CD14-positive monocyte (primary cell): ENCODE measurements around the gene PLG. TPM values are rescaled to one million over a fixed set of nuclear protein-coding genes. Genes with fewer than 3 reads are reported as not detected.

Experiments used
- DNase-seq, 3 donors: peaks; one replicate each; pipeline ENCODE4 v3.0.0-alpha.2; 2011 to 2022
- H2AFZ ChIP-seq: 2 replicates; pipeline ENCODE4 v1.6.0; 2012; ENCODE audit warnings: mild to moderate bottlenecking, low read depth, low read length, inconsistent platforms; ENCODE audit not compliant: insufficient read depth, poor library complexity, severe bottlenecking
- H3K27ac ChIP-seq, 2 donors: 1 replicate in 1 of 2; 2 replicates in 1 of 2; pipeline ENCODE4 v1.5.1; 2012 to 2013; ENCODE audit warnings: low read length in 2 of 2, control low read depth in 1 of 2, inconsistent platforms in 1 of 2, low read depth in 1 of 2, mild to moderate bottlenecking in 1 of 2
- H3K27me3 ChIP-seq, 2 donors: one replicate each; pipeline versions ENCODE4 v1.6.0 to v1.6.1; 2011 to 2013; ENCODE audit warnings: low read length in 2 of 2; ENCODE audit not compliant: control insufficient read depth in 2 of 2, insufficient read depth in 2 of 2
- H3K36me3 ChIP-seq, 2 donors: replicated peaks in 1 of 2; 1 replicate in 1 of 2; 2 replicates in 1 of 2; pipeline versions ENCODE4 v1.5.1 to v1.6.1; 2012 to 2013; ENCODE audit warnings: low read length in 2 of 2, control low read depth in 1 of 2, inconsistent platforms in 1 of 2, mild to moderate bottlenecking in 1 of 2; ENCODE audit not compliant: insufficient read depth in 2 of 2, control insufficient read depth in 1 of 2
- H3K4me1 ChIP-seq, 2 donors: 1 replicate in 1 of 2; 2 replicates in 1 of 2; pipeline versions ENCODE4 v1.5.1 to v1.6.1; 2012 to 2013; ENCODE audit warnings: low read length in 2 of 2, control low read depth in 1 of 2, inconsistent platforms in 1 of 2, mild to moderate bottlenecking in 1 of 2, moderate library complexity in 1 of 2; ENCODE audit not compliant: insufficient read depth in 2 of 2, control insufficient read depth in 1 of 2
- H3K4me2 ChIP-seq: replicated peaks from 2 replicates; pipeline ENCODE3; 2012; ENCODE audit warnings: low read length, moderate library complexity, mild to moderate bottlenecking; ENCODE audit not compliant: poor library complexity, severe bottlenecking; ENCODE audit errors: extremely low read depth
- H3K4me3 ChIP-seq, 3 experiments: fragments of 200-600 bp in 1 of 3; sonication (generic) in 1 of 3; replicated peaks in 1 of 3; 1 replicate in 2 of 3; 2 replicates in 1 of 3; pipeline ENCODE4 v1.5.1; 2011 to 2013; ENCODE audit warnings: low read length in 3 of 3, mild to moderate bottlenecking in 3 of 3, control low read depth in 2 of 3, low read depth in 2 of 3, inconsistent platforms in 1 of 3, moderate library complexity in 1 of 3
- H3K79me2 ChIP-seq: 2 replicates; pipeline ENCODE4 v1.6.0; 2012; ENCODE audit warnings: mild to moderate bottlenecking, control low read depth, inconsistent platforms, low read length, moderate library complexity; ENCODE audit not compliant: insufficient read depth
- H3K9ac ChIP-seq: 2 replicates; pipeline ENCODE4 v1.6.0; 2017; ENCODE audit warnings: low read length, mild to moderate bottlenecking; ENCODE audit not compliant: insufficient read depth, poor library complexity, severe bottlenecking
- H3K9me3 ChIP-seq, 2 donors: replicated peaks in 1 of 2; 1 replicate in 1 of 2; 2 replicates in 1 of 2; pipeline versions ENCODE4 v1.5.1 to v1.6.1; 2012 to 2013; ENCODE audit warnings: low read length in 2 of 2, control low read depth in 1 of 2; ENCODE audit not compliant: control insufficient read depth in 1 of 2, insufficient read depth in 1 of 2
- H4K20me1 ChIP-seq: 2 replicates; pipeline ENCODE4 v1.6.0; 2012; ENCODE audit warnings: mild to moderate bottlenecking, low read length, control low read depth, moderate library complexity; ENCODE audit not compliant: insufficient read depth
- H3K27ac Mint-ChIP-seq, 7 donors: one replicate each; pipeline ENCODE4 v1.8.0; 2020; ENCODE audit warnings: mild to moderate bottlenecking in 7 of 7, mixed read lengths in 7 of 7, moderate library complexity in 6 of 7, inconsistent platforms in 2 of 7
- H3K27me3 Mint-ChIP-seq, 3 donors: one replicate each; pipeline ENCODE4 v1.8.0; 2021 to 2022; ENCODE audit warnings: low read depth in 3 of 3, mild to moderate bottlenecking in 3 of 3, mixed read lengths in 3 of 3, moderate library complexity in 3 of 3, inconsistent platforms in 1 of 3
- H3K36me3 Mint-ChIP-seq, 2 donors: one replicate each; pipeline ENCODE4 v1.8.0; 2020; ENCODE audit warnings: mixed read lengths in 2 of 2, inconsistent platforms in 1 of 2, mild to moderate bottlenecking in 1 of 2
- H3K4me1 Mint-ChIP-seq: one replicate; pipeline ENCODE4 v1.8.0; 2020; ENCODE audit warnings: mild to moderate bottlenecking, mixed read lengths
- H3K4me3 Mint-ChIP-seq, 2 donors: one replicate each; pipeline ENCODE4 v1.8.0; 2020; ENCODE audit warnings: mild to moderate bottlenecking in 2 of 2, mixed read lengths in 2 of 2, moderate library complexity in 1 of 2
- H3K9me3 Mint-ChIP-seq, 7 donors: one replicate each; pipeline ENCODE4 v1.8.0; 2020 to 2022; ENCODE audit warnings: mixed read lengths in 7 of 7, mild to moderate bottlenecking in 6 of 7, moderate library complexity in 6 of 7, inconsistent platforms in 2 of 7
- CTCF ChIP-seq: fragments of 200-600 bp; IDR thresholded peaks from one replicate; pipeline ENCODE4 v1.8.0; 2022; ENCODE audit warnings: antibody characterized with exemption, mild to moderate bottlenecking
- intact Hi-C, 2 donors: fragments of 100-400 bp; cut with micrococcal nuclease; formaldehyde crosslinking; loops; one replicate each; pipeline versions ENCODE4 v1.15.0 to v1.15.1; 2023
- polyA plus RNA-seq, 3 donors: library from polyadenylated mRNA; depleted of rRNA in 1 of 3; unstranded in 2 of 3; stranded (reverse) in 1 of 3; fragments of 300-500 nt in 2 of 3; fragments of >200 nt in 1 of 3; fragmentation: Illumina TruSeq in 2 of 3; gene quantifications; 1 replicate in 2 of 3; 2 replicates in 1 of 3; pipeline ENCODE4 v1.2.3, GENCODE V29; 2012 to 2021

The PLG gene
- polyA plus RNA-seq, 3 donors = not detected

GRCh38 chr6:160798625-160799024 is 96.6 kb downstream of the PLG start:
- H3K9me3 Mint-ChIP-seq = peaks cover 0 to 7% (median 4%) of the 10 kb centered on the region in 7 donors
- no peak overlapping the region for H3K4me3 ChIP-seq

GRCh38 chr6:160799801-160800506 is 97.9 kb downstream of the PLG start:
- Histone ChIP-seq H3K4me3 (no peak overlapping the region), H3K4me2 (no peak overlapping the region), H4K20me1 (no peaks in the 10 kb centered on the region), H2AFZ (no peak overlapping the region), H3K4me1 (no peaks in the 10 kb centered on the region), H3K27me3 (no peaks in the 10 kb centered on the region), H3K27ac (no peak overlapping the region), H3K79me2 (no peaks in the 10 kb centered on the region), H3K36me3 (no peaks in the 10 kb centered on the region), H3K9ac (no peak overlapping the region), H3K9me3 (peaks cover 0 to 10% of the 10 kb centered on the region in 2 donors)
- Mint-ChIP-seq H3K27ac (no peak overlapping the region), H3K4me1 (no peaks in the 10 kb centered on the region), H3K36me3 (no peaks in the 10 kb centered on the region), H3K27me3 (no peaks in the 10 kb centered on the region), H3K9me3 (peaks cover 0 to 7% (median 4%) of the 10 kb centered on the region in 7 donors), H3K4me3 (no peak overlapping the region)
- intact Hi-C loops = no loop called here
- DNase-seq = no peak
- TF ChIP-seq CTCF = no peak

More at GRCh38 chr6:160798625-160799024, 96.6 kb downstream of the PLG start:
- Mint-ChIP-seq H3K4me3 (no peak overlapping the region), H3K27ac (no peak overlapping the region), H3K27me3 (no peaks in the 10 kb centered on the region), H3K36me3 (no peaks in the 10 kb centered on the region), H3K4me1 (no peaks in the 10 kb centered on the region)
- Histone ChIP-seq H3K9me3 (peaks cover 0 to 10% of the 10 kb centered on the region in 2 donors), H2AFZ (no peak overlapping the region), H3K9ac (no peak overlapping the region), H3K4me2 (no peak overlapping the region), H3K79me2 (no peaks in the 10 kb centered on the region), H3K27me3 (no peaks in the 10 kb centered on the region), H3K4me1 (no peaks in the 10 kb centered on the region), H3K27ac (no peak overlapping the region), H4K20me1 (no peaks in the 10 kb centered on the region), H3K36me3 (no peaks in the 10 kb centered on the region)
- intact Hi-C loops = no loop called here
- no peak for TF ChIP-seq CTCF
- no peak for DNase-seq
